Testis (tissue), 3 donors: Measurements from ENCODE around the gene TXNRD1. TPM values are rescaled to one million over a fixed set of nuclear protein-coding genes. Genes with fewer than 3 reads are reported as not detected.

ENCODE experiments used
- DNase-seq: peaks from one replicate; pipeline ENCODE4 v3.0.0-alpha.2; 2019
- H3K27ac ChIP-seq, 2 donors: fragments of 200-600 bp; sonication (generic); one replicate each; pipeline ENCODE4 v1.5.1; 2019
- H3K27me3 ChIP-seq: fragments of 200-600 bp; sonication (generic); one replicate; pipeline ENCODE4 v1.5.1; 2019
- H3K36me3 ChIP-seq: fragments of 200-600 bp; sonication (generic); one replicate; pipeline ENCODE4 v1.5.1; 2017; ENCODE audit warnings: low read depth; ENCODE audit errors: missing control alignments
- H3K4me1 ChIP-seq: fragments of 200-600 bp; sonication (generic); one replicate; pipeline ENCODE4 v1.5.1; 2019
- H3K4me3 ChIP-seq, 2 donors: fragments of 200-600 bp; sonication (generic); one replicate each; pipeline ENCODE4 v1.5.1; 2017 to 2019
- H3K9me3 ChIP-seq: fragments of 200-600 bp; sonication (generic); one replicate; pipeline ENCODE4 v1.5.1; 2017
- CTCF ChIP-seq, 3 experiments: fragments of 450-650 bp in 2 of 3; fragments of 200-600 bp in 1 of 3; sonication (generic) in 1 of 3; IDR thresholded peaks; one replicate each; pipeline ENCODE4 v1.5.1; 2016 to 2019; ENCODE audit warnings: antibody characterized with exemption in 3 of 3, mild to moderate bottlenecking in 2 of 3, moderate library complexity in 1 of 3
- POLR2A ChIP-seq: fragments of 450-650 bp; IDR thresholded peaks from one replicate; pipeline ENCODE4 v1.6.1; 2017; ENCODE audit warnings: antibody characterized with exemption, mild to moderate bottlenecking, moderate library complexity
- WGBS, 2 donors: methylation state at CpG; one replicate each; pipeline ENCODE4 v1.1.5; 2018; 5-methylcytosine and 5-hydroxymethylcytosine counted together
- intact Hi-C: fragments of 100-400 bp; cut with DNase I; formaldehyde crosslinking; loops from one replicate; pipeline ENCODE4 v1.15.1; 2023; ENCODE audit warnings: low total_unique reads
- polyA plus RNA-seq: library from polyadenylated mRNA; stranded (reverse); fragments of 350-450 nt; fragmentation: Illumina TruSeq; extraction: RNeasy Lipid Tissue Mini Kit (QIAGEN cat#74804); gene quantifications from one replicate; pipeline ENCODE4 v1.2.3, GENCODE V29; 2014; ENCODE audit warnings: low read depth, low replicate concordance; ENCODE audit not compliant: insufficient read depth
- total RNA-seq, 2 donors: library from RNA; depleted of rRNA; stranded (reverse); fragments of >200 nt; gene quantifications; one replicate each; pipeline ENCODE4 v1.2.3, GENCODE V29; 2016

Gene TXNRD1
- total and polyA plus RNA-seq, 3 donors from 2014 or later = 67.8 to 110 (median 96.2) TPM

- no peak for TF ChIP-seq CTCF (IDR thresholded peaks at IDR 0.05)
- TF ChIP-seq POLR2A = no peak
- Histone ChIP-seq H3K27me3 (no peaks in the 10 kb centered on the region), H3K27ac (no peak overlapping the region), H3K9me3 (no peaks in the 10 kb centered on the region), H3K4me3 (no peak overlapping the region), H3K36me3 (no peaks in the 10 kb centered on the region), H3K4me1 (no peaks in the 10 kb centered on the region)
- WGBS, 2 donors = 62 to 91% methylated on average over 4 to 6 of the region's 6 CpGs
- DNase-seq = no peak
- intact Hi-C loops = no loop called here
Measured at GRCh38 chr12:104374806-104375205, 159.2 kb downstream of the TXNRD1 start.

- no peak overlapping the region for H3K27ac ChIP-seq
- H3K27me3 ChIP-seq = no peaks in the 10 kb centered on the region
- intact Hi-C loops = no loop called here
- no peak overlapping the region for H3K4me3 ChIP-seq
- H3K9me3 ChIP-seq = no peaks in the 10 kb centered on the region
- 66 to 67% methylated on average over 4 of the region's 4 CpGs for WGBS, 2 donors
- DNase-seq = no peak
- H3K36me3 ChIP-seq = no peaks in the 10 kb centered on the region
- TF ChIP-seq CTCF (IDR thresholded peaks at IDR 0.05) (no peak), POLR2A (no peak)
- no peaks in the 10 kb centered on the region for H3K4me1 ChIP-seq
Measured at GRCh38 chr12:104375775-104376174, 160.2 kb downstream of the TXNRD1 start.

GRCh38 chr12:104376650-104377513 lies 161.3 kb downstream of the TXNRD1 start:
- H3K36me3 ChIP-seq = no peaks in the 10 kb centered on the region
- no peaks in the 10 kb centered on the region for H3K27me3 ChIP-seq
- no peak overlapping the region for H3K27ac ChIP-seq
- no peak overlapping the region for H3K4me3 ChIP-seq
- H3K9me3 ChIP-seq = no peaks in the 10 kb centered on the region
- intact Hi-C loops = no loop called here
- no peak for TF ChIP-seq POLR2A
- H3K4me1 ChIP-seq = no peaks in the 10 kb centered on the region
- 86 to 89% methylated on average over 18 of the region's 18 CpGs for WGBS, 2 donors
- no peak for DNase-seq

DNA sequence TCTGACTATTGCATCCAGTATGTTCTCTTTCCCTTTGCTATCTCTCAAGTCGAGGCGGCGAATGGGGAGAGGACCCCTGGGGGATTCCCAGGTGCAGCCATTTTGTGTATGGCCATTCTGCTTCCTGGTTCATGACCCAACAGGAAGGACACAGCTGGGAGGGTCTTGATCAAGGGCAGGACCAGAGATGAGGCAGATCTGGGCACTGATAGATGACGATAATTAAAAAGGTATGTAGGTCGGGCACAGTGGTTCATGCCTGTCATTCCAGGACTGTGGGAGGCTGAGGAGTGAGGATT lies 161.9 kb downstream of the TXNRD1 start:
- intact Hi-C loops = no loop called here
- no peak for DNase-seq
- 71 to 77% methylated on average over 5 of the region's 5 CpGs for WGBS, 2 donors

GRCh38 chr12:104378427-104378826 lies 162.8 kb downstream of the TXNRD1 start:
- Histone ChIP-seq H3K27me3 (no peaks in the 10 kb centered on the region), H3K4me3 (no peak overlapping the region), H3K27ac (no peak overlapping the region), H3K9me3 (no peaks in the 10 kb centered on the region), H3K4me1 (peaks cover 6% of the 10 kb centered on the region), H3K36me3 (no peaks in the 10 kb centered on the region)
- intact Hi-C loops = no loop called here
- 90% methylated on average over 3 to 4 of the region's 4 CpGs for WGBS, 2 donors
- TF ChIP-seq POLR2A = no peak
- no peak for TF ChIP-seq CTCF (IDR thresholded peaks at IDR 0.05)
- no peak for DNase-seq

More for the DNA sequence above, 161.9 kb downstream of the TXNRD1 start:
- Histone ChIP-seq H3K4me3 (no peak overlapping the region), H3K27me3 (no peaks in the 10 kb centered on the region), H3K36me3 (no peaks in the 10 kb centered on the region), H3K27ac (no peak overlapping the region), H3K4me1 (peaks cover 5% of the 10 kb centered on the region), H3K9me3 (no peaks in the 10 kb centered on the region)
- TF ChIP-seq CTCF (IDR thresholded peaks at IDR 0.05) (no peak), POLR2A (no peak)
